Neuronal stem cell (in vitro differentiated cells): Measurements from ENCODE around the gene RIPK1.
"Not testable (repeated sequence)": the region's sequence is repeated elsewhere in the genome, so short reads cannot be mapped to it uniquely, and the experiment has no call there.

Source experiments
- DNase-seq: peaks from one replicate; pipeline ENCODE4 v3.0.0-alpha.2; 2013; ENCODE audit warnings: low spot score
- H2AFZ ChIP-seq: one replicate; pipeline ENCODE4 v1.6.1; 2013; ENCODE audit warnings: mild to moderate bottlenecking, low read length, inconsistent platforms
- H2AK5ac ChIP-seq: 2 replicates; pipeline ENCODE4 v1.6.1; 2013; ENCODE audit warnings: low read depth, mild to moderate bottlenecking, inconsistent platforms, low read length, moderate library complexity, mixed read lengths
- H2BK120ac ChIP-seq: 2 replicates; pipeline ENCODE4 v1.6.1; 2013; ENCODE audit warnings: low read depth, mild to moderate bottlenecking, inconsistent platforms, low read length, moderate library complexity, mixed read lengths
- H2BK12ac ChIP-seq: one replicate; pipeline ENCODE4 v1.6.1; 2013; ENCODE audit warnings: low read length, inconsistent platforms
- H2BK15ac ChIP-seq: 2 replicates; pipeline ENCODE4 v1.6.1; 2013; ENCODE audit warnings: mild to moderate bottlenecking, low read length, inconsistent platforms, mixed read lengths
- H2BK5ac ChIP-seq: one replicate; pipeline ENCODE4 v1.6.1; 2013; ENCODE audit warnings: inconsistent platforms, mild to moderate bottlenecking, low read length, moderate library complexity
- H3K14ac ChIP-seq: one replicate; pipeline ENCODE4 v1.6.1; 2013; ENCODE audit warnings: low read length, inconsistent platforms
- H3K18ac ChIP-seq: 2 replicates; pipeline ENCODE4 v1.6.1; 2013; ENCODE audit warnings: low read length, inconsistent platforms
- H3K23ac ChIP-seq: 2 replicates; pipeline ENCODE4 v1.6.1; 2013; ENCODE audit warnings: low read depth, mild to moderate bottlenecking, mixed read lengths, low read length, inconsistent platforms; ENCODE audit not compliant: poor library complexity
- H3K27ac ChIP-seq: replicated peaks from 3 replicates; pipeline ENCODE4 v1.5.1; 2013; ENCODE audit warnings: low read length, inconsistent platforms
- H3K27me3 ChIP-seq, 3 experiments: 2 replicates each; pipeline ENCODE4 v1.6.1; 2013; ENCODE audit warnings: low read length in 3 of 3, mild to moderate bottlenecking in 2 of 3, inconsistent platforms in 1 of 3, low read depth in 1 of 3, mixed read lengths in 1 of 3, moderate library complexity in 1 of 3; ENCODE audit not compliant: control insufficient read depth in 3 of 3, insufficient read depth in 3 of 3
- H3K36me3 ChIP-seq, 2 donors: replicated peaks in 1 of 2; 2 replicates each; pipeline ENCODE4 v1.6.1; 2013; ENCODE audit warnings: low read length in 2 of 2; ENCODE audit not compliant: control insufficient read depth in 2 of 2, insufficient read depth in 2 of 2
- H3K4ac ChIP-seq: 2 replicates; pipeline ENCODE4 v1.6.1; 2013; ENCODE audit warnings: inconsistent platforms, mild to moderate bottlenecking, low read length, moderate library complexity
- H3K4me1 ChIP-seq, 2 donors: 1 replicate in 1 of 2; 2 replicates in 1 of 2; pipeline ENCODE4 v1.6.1; 2013; ENCODE audit warnings: low read length in 2 of 2, low read depth in 1 of 2; ENCODE audit not compliant: control insufficient read depth in 2 of 2, insufficient read depth in 1 of 2
- H3K4me2 ChIP-seq: one replicate; pipeline ENCODE4 v1.6.1; 2013; ENCODE audit warnings: mild to moderate bottlenecking, low read length, inconsistent platforms; ENCODE audit not compliant: insufficient read depth, poor library complexity, severe bottlenecking
- H3K4me3 ChIP-seq, 2 donors: 2 replicates each; pipeline ENCODE4 v1.5.1; 2013; ENCODE audit warnings: low read length in 2 of 2, mild to moderate bottlenecking in 2 of 2, inconsistent platforms in 1 of 2, moderate library complexity in 1 of 2
- H3K79me1 ChIP-seq: one replicate; pipeline ENCODE4 v1.6.1; 2013; ENCODE audit warnings: low read depth, mild to moderate bottlenecking, inconsistent platforms, low read length, moderate library complexity
- H3K9ac ChIP-seq: one replicate; pipeline ENCODE4 v1.6.1; 2013; ENCODE audit warnings: mild to moderate bottlenecking, low read depth, low read length, inconsistent platforms; ENCODE audit not compliant: poor library complexity
- H3K9me3 ChIP-seq, 2 donors: replicated peaks in 1 of 2; 2 replicates each; pipeline versions ENCODE3 to v1.6.1; 2013; ENCODE audit warnings: low read length in 2 of 2, mild to moderate bottlenecking in 2 of 2, inconsistent platforms in 1 of 2, low read depth in 1 of 2, mixed read lengths in 1 of 2, moderate library complexity in 1 of 2; ENCODE audit not compliant: control insufficient read depth in 2 of 2, insufficient read depth in 1 of 2
- H4K8ac ChIP-seq: one replicate; pipeline ENCODE4 v1.6.1; 2013; ENCODE audit warnings: low read depth, mild to moderate bottlenecking, inconsistent platforms, low read length, moderate library complexity
- H4K91ac ChIP-seq: one replicate; pipeline ENCODE4 v1.6.1; 2013; ENCODE audit warnings: low read length, low read depth, mild to moderate bottlenecking, inconsistent platforms; ENCODE audit not compliant: poor library complexity
- WGBS, 2 donors: extraction: QIAGEN DNeasy Blood & Tissue Kit; methylation state at CpG; one replicate each; pipeline ENCODE4 v1.1.7; 2013; ENCODE audit warnings: missing lambda C conversion rate in 2 of 2, mixed read lengths in 1 of 2; ENCODE audit not compliant: insufficient read length in 2 of 2, insufficient replicate concordance in 1 of 2; ENCODE audit errors: extremely low coverage in 2 of 2; 5-methylcytosine and 5-hydroxymethylcytosine counted together

RIPK1 gene

DNA sequence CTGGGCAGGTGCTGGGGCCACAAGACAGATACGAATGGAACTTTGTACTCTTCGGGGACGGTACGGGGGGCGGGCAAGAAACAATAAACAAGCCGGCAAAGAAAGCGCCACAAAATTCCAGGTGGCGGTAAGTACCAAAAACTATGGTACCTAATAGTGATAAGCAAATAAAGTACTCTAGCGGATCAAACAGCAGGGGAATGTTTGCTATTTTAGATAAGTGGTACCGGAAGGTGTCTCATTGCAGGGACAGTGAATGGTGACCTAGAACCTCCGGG, 15.1 kb upstream of the RIPK1 start:
- Histone ChIP-seq H3K4me2 (peak overlapping the region; percentile 77), H3K9me3 (peaks cover under 1 to 3% of the 10 kb centered on the region in 2 donors), H3K4me1 (peaks cover 0 to 6% of the 10 kb centered on the region in 2 donors), H3K18ac (peak overlapping the region; percentile 91), H2BK12ac (no peak overlapping the region), H3K27ac (no peak overlapping the region), H3K23ac (no peak overlapping the region), H3K4ac (no peak overlapping the region), H3K36me3 (no peaks in the 10 kb centered on the region), H2AFZ (peak overlapping the region; percentile 77), H4K91ac (no peak overlapping the region), H3K14ac (no peak overlapping the region), H2BK5ac (no peak overlapping the region), H2BK120ac (no peak overlapping the region), H2BK15ac (no peak overlapping the region), H3K27me3 (peaks cover 0 to 60% (median 4%) of the 10 kb centered on the region in 3 experiments), H3K79me1 (no peaks in the 10 kb centered on the region), H4K8ac (no peak overlapping the region), H3K4me3 (peak overlapping the region in 1 of 2 donors; percentile 81), H2AK5ac (no peak overlapping the region), H3K9ac (no peak overlapping the region)
- no peak for DNase-seq
- WGBS, 2 donors: no CpG with 5 or more reads among the region's 11 CpGs

DNA sequence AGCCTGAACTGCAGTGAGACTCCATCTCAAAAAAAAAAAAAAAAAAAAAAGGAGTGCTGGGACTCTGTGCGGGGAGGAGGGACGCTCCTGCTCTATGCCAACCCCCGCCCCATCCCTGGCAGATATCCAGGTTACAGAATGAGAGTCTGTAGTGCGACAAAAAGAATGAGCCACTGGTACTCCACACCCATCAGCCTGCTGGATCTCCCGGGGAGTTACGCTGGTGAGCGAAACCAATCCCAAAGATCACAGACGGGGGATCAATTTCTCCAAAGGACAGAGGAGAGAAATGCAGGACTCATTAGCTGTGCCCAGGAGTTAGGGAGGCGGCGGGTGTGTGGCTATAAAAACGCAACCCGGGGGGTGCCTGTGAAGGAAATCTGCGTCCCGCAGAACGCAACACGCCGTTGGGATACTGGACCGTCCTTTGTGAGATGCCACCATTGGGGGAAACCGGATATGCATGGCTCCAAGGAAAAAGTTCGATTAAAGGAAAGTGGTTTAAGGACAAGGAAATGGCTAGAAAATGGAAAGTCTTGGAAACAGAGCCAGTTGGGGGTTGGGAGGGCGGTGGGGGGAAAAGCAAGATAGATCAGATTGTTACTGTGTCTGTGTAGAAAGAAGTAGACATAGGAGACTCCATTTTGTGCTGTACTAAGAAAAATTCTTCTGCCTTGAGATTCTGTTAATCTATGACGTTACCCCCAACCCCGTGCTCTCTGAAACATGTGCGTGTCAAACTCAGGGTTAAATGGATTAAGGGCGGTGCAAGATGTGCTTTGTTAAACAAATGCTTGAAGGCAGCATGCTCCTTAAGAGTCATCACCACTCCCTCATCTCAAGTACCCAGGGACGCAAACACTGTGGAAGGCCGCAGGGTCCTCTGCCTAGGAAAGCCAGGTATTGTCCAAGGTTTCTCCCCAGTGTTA, 13.8 kb upstream of the RIPK1 start:
- not testable (repeated sequence) for H3K36me3 ChIP-seq, H2BK12ac ChIP-seq, H3K9ac ChIP-seq, H3K23ac ChIP-seq, H4K8ac ChIP-seq, H2BK120ac ChIP-seq, H4K91ac ChIP-seq, H3K9me3 ChIP-seq, DNase-seq, H3K79me1 ChIP-seq, H3K27ac ChIP-seq, H2BK5ac ChIP-seq, H3K4ac ChIP-seq, H3K4me1 ChIP-seq, H3K14ac ChIP-seq
- Histone ChIP-seq H2BK15ac (peak overlapping the region; percentile 85), H3K27me3 (peaks cover 0 to 63% (median 4%) of the 10 kb centered on the region in 3 experiments), H3K4me3 (peak overlapping the region in 1 of 2 donors; percentile 71), H2AFZ (peak overlapping the region; percentile 49), H3K18ac (peak overlapping the region; percentile 85), H3K4me2 (peak overlapping the region; percentile 77), H2AK5ac (peak overlapping the region; percentile 21)
- WGBS, 2 donors: no CpG with 5 or more reads among the region's 27 CpGs

DNA sequence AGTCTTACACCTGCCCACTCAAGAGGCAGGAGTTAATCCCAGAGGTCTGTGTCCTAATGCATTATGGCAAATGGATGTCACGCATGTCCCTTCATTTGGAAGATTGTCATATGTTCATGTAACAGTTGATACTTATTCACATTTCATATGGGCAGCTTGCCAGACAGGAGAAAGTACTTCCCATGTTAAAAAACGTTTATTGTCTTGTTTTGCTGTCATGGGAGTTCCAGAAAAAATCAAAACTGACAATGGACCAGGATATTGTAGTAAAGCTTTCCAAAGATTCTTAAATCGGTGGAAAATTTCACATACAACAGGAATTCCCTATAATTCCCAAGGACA, 13.2 kb upstream of the RIPK1 start:
- H3K4me2 ChIP-seq: peak overlapping the region; percentile 4
- not testable (repeated sequence) for H4K91ac ChIP-seq, H3K9ac ChIP-seq, H3K36me3 ChIP-seq, H4K8ac ChIP-seq, H2BK120ac ChIP-seq, H3K4ac ChIP-seq, H3K79me1 ChIP-seq, H2AFZ ChIP-seq, H3K4me1 ChIP-seq, H3K14ac ChIP-seq, H3K18ac ChIP-seq, H3K9me3 ChIP-seq, H2AK5ac ChIP-seq, H3K27ac ChIP-seq, H2BK5ac ChIP-seq, H3K23ac ChIP-seq, DNase-seq, H3K4me3 ChIP-seq, H2BK12ac ChIP-seq, H2BK15ac ChIP-seq
- H3K27me3 ChIP-seq: peaks cover 0 to 60% (median 4%) of the 10 kb centered on the region in 3 experiments
- WGBS, 2 donors: no CpG with 5 or more reads among the region's 3 CpGs

DNA sequence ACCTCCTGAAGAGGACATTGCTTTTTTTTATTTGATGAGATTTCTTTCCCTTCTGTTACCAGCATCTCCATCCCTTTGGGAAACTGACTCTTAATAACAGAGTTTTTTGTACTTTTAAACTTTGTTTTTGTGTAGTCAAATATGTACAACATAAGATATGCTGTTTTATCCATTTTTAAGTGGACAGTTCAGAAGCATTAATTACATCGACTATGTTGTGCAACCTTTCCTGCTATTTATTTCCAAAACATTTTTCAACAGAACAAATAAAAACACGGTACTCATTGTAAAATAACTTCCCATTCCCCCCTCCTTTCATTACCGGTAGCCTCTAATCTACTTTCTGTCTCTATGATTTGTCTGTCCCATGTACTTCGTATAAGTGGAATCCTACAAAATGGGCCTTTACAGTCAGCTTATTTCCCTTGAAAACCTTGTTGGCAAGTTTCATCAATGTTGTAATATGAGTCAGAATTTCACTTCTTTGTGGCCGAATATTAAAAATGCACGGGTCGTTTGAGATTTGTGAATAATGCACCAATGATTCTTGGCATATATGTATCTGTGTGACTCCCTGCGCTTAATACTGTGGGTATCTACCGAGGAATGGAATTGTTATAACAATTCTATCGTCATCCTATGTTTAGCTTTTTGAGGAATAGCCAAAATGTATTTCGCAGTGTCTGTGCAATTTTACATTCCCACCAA, 11.1 kb upstream of the RIPK1 start:
- H3K4me1 ChIP-seq: peaks cover 0 to 6% of the 10 kb centered on the region in 2 donors
- no peak for DNase-seq
- H2AK5ac ChIP-seq: no peak overlapping the region
- no peak overlapping the region for H2BK12ac ChIP-seq
- H3K79me1 ChIP-seq: no peaks in the 10 kb centered on the region
- no peaks in the 10 kb centered on the region for H3K36me3 ChIP-seq
- peaks cover 0 to 3% of the 10 kb centered on the region in 2 donors for H3K9me3 ChIP-seq
- no peak overlapping the region for H2BK15ac ChIP-seq
- no peak overlapping the region for H2AFZ ChIP-seq
- H3K4me3 ChIP-seq: no peak overlapping the region
- H3K27ac ChIP-seq: no peak overlapping the region
- H3K14ac ChIP-seq: no peak overlapping the region
- H3K4me2 ChIP-seq: no peak overlapping the region
- peaks cover 0 to 49% (median 4%) of the 10 kb centered on the region in 3 experiments for H3K27me3 ChIP-seq
- no peak overlapping the region for H3K18ac ChIP-seq
- H3K4ac ChIP-seq: no peak overlapping the region
- H3K9ac ChIP-seq: no peak overlapping the region
- H3K23ac ChIP-seq: no peak overlapping the region
- no peak overlapping the region for H2BK5ac ChIP-seq
- no peak overlapping the region for H4K91ac ChIP-seq
- WGBS, 2 donors: no CpG with 5 or more reads among the region's 11 CpGs
- H2BK120ac ChIP-seq: no peak overlapping the region
- H4K8ac ChIP-seq: no peak overlapping the region
